Breast epithelium (tissue), 4 donors: Measurements from ENCODE around the gene TMEM178A. TPM values are rescaled to one million over a fixed set of nuclear protein-coding genes. Genes with fewer than 3 reads are reported as not detected.

ENCODE experiments used
- DNase-seq, 2 donors: peaks; one replicate each; pipeline ENCODE4 v3.0.0-alpha.2; 2019; ENCODE audit warnings: low spot score in 2 of 2
- H3K27ac ChIP-seq, 2 donors: fragments of 200-600 bp; sonication (generic) in 1 of 2; one replicate each; pipeline ENCODE4 v1.5.1; 2016 to 2019; ENCODE audit warnings: mild to moderate bottlenecking in 1 of 2
- H3K27me3 ChIP-seq, 2 donors: fragments of 200-600 bp; sonication (generic) in 1 of 2; one replicate each; pipeline versions ENCODE4 v1.5.1 to v1.6.0; 2017 to 2019; ENCODE audit warnings: control low read depth in 1 of 2, mild to moderate bottlenecking in 1 of 2
- H3K36me3 ChIP-seq: fragments of 200-600 bp; one replicate; pipeline ENCODE4 v1.5.1; 2019
- H3K4me1 ChIP-seq, 2 donors: fragments of 200-600 bp; sonication (generic); one replicate each; pipeline ENCODE4 v1.5.1; 2016 to 2019; ENCODE audit warnings: control low read depth in 1 of 2
- H3K4me3 ChIP-seq, 3 donors: fragments of 200-600 bp; sonication (generic); 1 replicate in 2 of 3; 2 replicates in 1 of 3; pipeline ENCODE4 v1.5.1; 2016 to 2019; ENCODE audit warnings: mild to moderate bottlenecking in 3 of 3, moderate library complexity in 2 of 3
- H3K9me3 ChIP-seq, 2 donors: fragments of 200-600 bp; sonication (generic) in 1 of 2; one replicate each; pipeline ENCODE4 v1.5.1; 2016 to 2019; ENCODE audit warnings: control low read depth in 1 of 2
- POLR2A ChIP-seq: fragments of 450-650 bp; IDR thresholded peaks from one replicate; pipeline ENCODE4 v1.6.1; 2016; ENCODE audit warnings: antibody characterized with exemption, mild to moderate bottlenecking, moderate library complexity
- POLR2AphosphoS5 ChIP-seq, 3 donors: sonication (generic); formaldehyde crosslinking; IDR thresholded peaks; one replicate each; pipeline ENCODE4 v1.6.1; 2017; ENCODE audit warnings: antibody characterized with exemption in 3 of 3
- intact Hi-C: fragments of 100-400 bp; cut with DNase I; formaldehyde crosslinking; loops from one replicate; pipeline ENCODE4 v1.15.1; 2023; ENCODE audit warnings: low total_unique reads
- total RNA-seq, 3 donors: library from RNA; depleted of rRNA; stranded (reverse); fragments of >200 nt; gene quantifications; one replicate each; pipeline ENCODE4 v1.1.0, GENCODE V29; 2016
- TF ChIP-seq, protein P1 (sequence below), 3 donors: fragments of 450-650 bp; IDR thresholded peaks; one replicate each; pipeline ENCODE4 v1.5.1; 2016 to 2017; ENCODE audit warnings: antibody characterized with exemption in 3 of 3, mild to moderate bottlenecking in 3 of 3, moderate library complexity in 3 of 3

The TMEM178A gene
- total RNA-seq, 3 donors from 2014 or later: 1.9 to 9.4 (median 3.6) TPM

DNA sequence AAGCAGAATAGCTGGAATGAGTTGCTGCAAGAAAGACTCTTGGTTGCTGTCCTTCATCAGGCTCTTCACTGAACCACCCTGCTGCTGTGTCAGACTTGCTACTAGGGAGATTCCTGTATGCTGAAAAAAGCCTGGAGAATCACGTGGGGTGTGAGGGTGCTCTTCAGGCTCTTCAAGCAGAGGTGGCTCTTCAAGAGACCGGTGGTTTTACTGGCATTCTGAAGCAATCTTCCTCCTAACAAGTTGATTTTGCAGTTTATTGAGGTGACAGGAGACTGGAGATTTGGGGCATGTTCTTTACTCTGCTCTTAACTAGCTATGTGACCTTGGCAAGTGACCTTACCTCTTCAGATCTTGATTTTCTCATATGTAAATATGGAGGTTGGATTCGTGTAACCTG lies 14.1 kb downstream of the TMEM178A start:
- Histone ChIP-seq H3K27ac (no peak overlapping the region), H3K4me3 (no peak overlapping the region), H3K27me3 (no peaks in the 10 kb centered on the region), H3K36me3 (no peaks in the 10 kb centered on the region), H3K4me1 (no peaks in the 10 kb centered on the region), H3K9me3 (peaks cover 0 to 5% of the 10 kb centered on the region in 2 donors)
- intact Hi-C loops: no loop called here
- DNase-seq: no peak
- TF ChIP-seq, protein P1, sequence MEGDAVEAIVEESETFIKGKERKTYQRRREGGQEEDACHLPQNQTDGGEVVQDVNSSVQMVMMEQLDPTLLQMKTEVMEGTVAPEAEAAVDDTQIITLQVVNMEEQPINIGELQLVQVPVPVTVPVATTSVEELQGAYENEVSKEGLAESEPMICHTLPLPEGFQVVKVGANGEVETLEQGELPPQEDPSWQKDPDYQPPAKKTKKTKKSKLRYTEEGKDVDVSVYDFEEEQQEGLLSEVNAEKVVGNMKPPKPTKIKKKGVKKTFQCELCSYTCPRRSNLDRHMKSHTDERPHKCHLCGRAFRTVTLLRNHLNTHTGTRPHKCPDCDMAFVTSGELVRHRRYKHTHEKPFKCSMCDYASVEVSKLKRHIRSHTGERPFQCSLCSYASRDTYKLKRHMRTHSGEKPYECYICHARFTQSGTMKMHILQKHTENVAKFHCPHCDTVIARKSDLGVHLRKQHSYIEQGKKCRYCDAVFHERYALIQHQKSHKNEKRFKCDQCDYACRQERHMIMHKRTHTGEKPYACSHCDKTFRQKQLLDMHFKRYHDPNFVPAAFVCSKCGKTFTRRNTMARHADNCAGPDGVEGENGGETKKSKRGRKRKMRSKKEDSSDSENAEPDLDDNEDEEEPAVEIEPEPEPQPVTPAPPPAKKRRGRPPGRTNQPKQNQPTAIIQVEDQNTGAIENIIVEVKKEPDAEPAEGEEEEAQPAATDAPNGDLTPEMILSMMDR (IDR thresholded peaks at IDR 0.05): no peak
- TF ChIP-seq POLR2A (no peak), POLR2AphosphoS5 (IDR thresholded peaks at IDR 0.05) (no peak)

DNA sequence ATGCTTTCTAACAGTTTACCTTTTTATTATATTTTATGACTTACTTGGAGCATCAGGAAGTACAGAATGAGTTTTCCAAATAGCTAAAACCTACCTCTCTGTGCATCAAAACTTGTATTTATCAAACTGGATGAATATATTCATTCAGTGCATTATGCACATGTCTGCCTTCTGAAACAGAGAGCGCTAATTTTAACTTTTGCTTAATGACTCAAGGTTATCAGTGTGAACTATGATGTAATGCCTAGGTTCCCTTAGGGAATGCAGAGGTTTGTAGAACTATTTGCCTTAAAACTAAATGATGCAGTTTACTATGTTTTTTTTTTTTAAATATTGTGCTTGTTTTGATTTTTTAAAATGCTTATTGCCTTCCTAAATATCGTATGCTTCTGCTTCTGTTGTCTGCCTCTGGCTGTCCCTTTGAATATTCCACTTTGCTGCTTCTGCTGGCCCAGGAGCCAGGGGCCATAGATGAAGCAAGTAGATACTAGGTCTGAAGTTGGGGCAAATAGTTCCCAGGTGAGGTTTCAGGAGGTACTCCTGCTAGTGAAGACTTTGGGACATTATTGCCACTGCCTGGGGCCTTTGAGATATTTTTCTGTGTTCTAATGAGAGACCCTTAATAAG lies 16.5 kb downstream of the TMEM178A start:
- no peaks in the 10 kb centered on the region for H3K27me3 ChIP-seq
- H3K9me3 ChIP-seq: peaks cover 0 to 5% of the 10 kb centered on the region in 2 donors
- intact Hi-C loops: no loop called here
- H3K36me3 ChIP-seq: no peaks in the 10 kb centered on the region
- H3K4me1 ChIP-seq: no peaks in the 10 kb centered on the region
- TF ChIP-seq POLR2AphosphoS5 (IDR thresholded peaks at IDR 0.05) (no peak), POLR2A (no peak)
- TF ChIP-seq, protein P1 (IDR thresholded peaks at IDR 0.05): no peak
- H3K27ac ChIP-seq: no peak overlapping the region
- DNase-seq: no peak
- H3K4me3 ChIP-seq: no peak overlapping the region

DNA sequence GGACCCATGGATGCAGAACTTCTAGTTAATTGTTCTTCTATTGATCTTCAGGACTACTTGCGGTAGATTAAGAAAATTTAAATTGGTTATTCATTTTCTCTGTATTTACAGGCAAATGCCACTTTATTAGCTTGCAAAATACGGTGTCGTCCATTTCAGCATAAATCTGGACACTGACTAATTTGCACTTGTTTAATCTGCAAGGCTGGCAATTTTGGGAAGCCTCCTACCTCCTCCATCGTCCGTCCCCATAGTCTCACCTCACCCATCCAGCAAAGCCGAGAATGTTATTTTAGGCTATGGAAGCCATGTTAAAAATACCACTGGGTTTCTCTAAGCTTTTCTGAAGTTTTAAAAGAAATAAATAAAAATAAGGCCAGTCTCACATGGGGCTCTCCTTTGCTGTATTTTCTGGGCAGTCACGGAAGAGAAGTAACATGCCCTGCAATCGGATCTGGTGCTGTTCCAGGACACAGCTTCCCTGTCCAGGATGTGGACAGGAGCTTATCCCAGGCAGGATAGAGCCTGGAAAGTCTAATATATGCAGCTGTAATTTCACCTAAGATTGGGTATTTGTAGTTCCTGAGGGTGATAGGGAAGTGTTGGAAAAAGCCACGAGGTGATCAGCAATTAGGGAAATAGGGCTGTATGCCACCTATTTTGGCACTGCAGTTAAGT lies 17.4 kb downstream of the TMEM178A start:
- H3K4me3 ChIP-seq: no peak overlapping the region
- H3K27me3 ChIP-seq: no peaks in the 10 kb centered on the region
- H3K27ac ChIP-seq: no peak overlapping the region
- no peak for DNase-seq
- peaks cover 0 to 2% of the 10 kb centered on the region in 2 donors for H3K9me3 ChIP-seq
- no peak for TF ChIP-seq POLR2AphosphoS5 (IDR thresholded peaks at IDR 0.05)
- TF ChIP-seq, protein P1 (IDR thresholded peaks at IDR 0.05): no peak
- no peak for TF ChIP-seq POLR2A
- intact Hi-C loops: no loop called here
- no peaks in the 10 kb centered on the region for H3K4me1 ChIP-seq
- no peaks in the 10 kb centered on the region for H3K36me3 ChIP-seq

DNA sequence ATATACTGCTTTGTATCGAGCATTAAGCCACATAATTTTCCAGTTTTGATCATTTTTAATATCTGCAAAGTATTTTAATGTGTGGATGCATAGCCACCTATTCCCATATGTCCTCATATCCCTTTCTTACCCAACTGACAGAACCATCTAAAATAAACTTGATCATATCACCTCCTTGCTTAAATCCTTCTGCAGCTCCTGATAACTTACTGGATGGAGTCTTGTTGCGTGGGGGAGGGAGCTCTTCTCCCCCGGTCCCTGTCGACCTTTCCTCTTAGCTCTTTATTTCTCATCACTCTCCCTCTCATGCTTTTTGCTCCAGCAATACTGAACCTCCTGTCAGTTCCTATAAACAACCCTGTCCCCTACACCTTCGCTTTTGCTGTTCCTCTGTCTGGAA lies 18.7 kb downstream of the TMEM178A start:
- H3K36me3 ChIP-seq: no peaks in the 10 kb centered on the region
- H3K4me3 ChIP-seq: no peak overlapping the region
- no peaks in the 10 kb centered on the region for H3K4me1 ChIP-seq
- no peak for TF ChIP-seq POLR2AphosphoS5 (IDR thresholded peaks at IDR 0.05)
- TF ChIP-seq, protein P1 (IDR thresholded peaks at IDR 0.05): no peak
- TF ChIP-seq POLR2A: no peak
- H3K9me3 ChIP-seq: no peaks in the 10 kb centered on the region
- H3K27me3 ChIP-seq: no peaks in the 10 kb centered on the region
- H3K27ac ChIP-seq: no peak overlapping the region
- no peak for DNase-seq
- intact Hi-C loops: no loop called here

DNA sequence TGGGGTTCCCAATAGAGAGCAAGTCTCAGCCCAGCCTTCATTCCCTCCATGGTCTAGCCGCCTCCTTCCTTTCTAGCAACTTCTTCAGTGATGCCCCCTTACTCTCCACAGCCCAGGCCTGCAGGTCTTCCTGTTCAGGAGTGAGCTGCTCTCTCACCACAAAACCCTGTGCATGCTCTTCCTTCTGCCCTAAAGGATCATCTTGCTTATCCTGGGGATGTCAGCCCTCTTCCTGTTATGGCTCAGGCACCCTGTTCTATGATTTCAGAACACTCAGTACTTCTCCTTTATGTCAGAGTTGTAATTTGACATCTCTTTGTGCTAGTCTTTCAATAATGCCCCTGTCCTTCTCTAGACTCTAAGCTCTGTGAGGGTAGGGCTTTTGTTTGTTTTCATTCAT lies 19.4 kb downstream of the TMEM178A start:
- TF ChIP-seq, protein P1 (IDR thresholded peaks at IDR 0.05): no peak
- no peak for TF ChIP-seq POLR2AphosphoS5 (IDR thresholded peaks at IDR 0.05)
- no peak for TF ChIP-seq POLR2A
- Histone ChIP-seq H3K4me1 (no peaks in the 10 kb centered on the region), H3K36me3 (no peaks in the 10 kb centered on the region), H3K4me3 (no peak overlapping the region), H3K27me3 (no peaks in the 10 kb centered on the region), H3K9me3 (peaks cover 0 to 2% of the 10 kb centered on the region in 2 donors), H3K27ac (no peak overlapping the region)
- no peak for DNase-seq
- intact Hi-C loops: no loop called here
